ENCODE results near the gene SEPTIN2. TPM values are rescaled to one million over a fixed set of nuclear protein-coding genes. Genes with fewer than 3 reads are reported as not detected.

The SEPTIN2 gene
- total and polyA plus RNA-seq, 2 donors (not counting 3 experiments of a cell fraction or from before 2014, with no cell fraction given), result 427 to 512 TPM

- no peaks in the 10 kb centered on the region for H3K36me3 ChIP-seq (ENCODE audit: control insufficient read depth in 2 of 2, extremely low read depth in 1 of 2, insufficient read depth in 2 of 2, low read length in 2 of 2)
- no peak for DNase-seq (ENCODE audit: low read depth, low spot score)
- intact Hi-C loops (cut with micrococcal nuclease), result no loop called here
- H2AFZ ChIP-seq (ENCODE audit: low read depth, low read length), result no peak overlapping the region
- no peaks in the 10 kb centered on the region for H3K4me1 ChIP-seq (ENCODE audit: control insufficient read depth, extremely low read depth, insufficient read depth, low read length)
- ChIA-PET CTCF (interaction anchor here (1.4 kb wide), 1 partner anchor 15 kb away, joined by 3 read pairs; no protein-coding TSS in a partner anchor), POLR2A (no interaction called here)
- H3K4me3 ChIP-seq (replicated peaks in 1 of 3; ENCODE audit: insufficient read depth in 1 of 3, low read depth in 1 of 3, low read length in 3 of 3), result no peak overlapping the region
- peaks cover 90% of the 10 kb centered on the region for H3K79me2 ChIP-seq (ENCODE audit: control insufficient read depth, insufficient read depth, low read length)
- BruUV-seq (replicated peaks), result no TSS peak
- H3K9me3 ChIP-seq (replicated peaks; ENCODE audit: control insufficient read depth, insufficient read depth, low read length), result no peaks in the 10 kb centered on the region
- H3K9ac ChIP-seq (replicated peaks; ENCODE audit: extremely low read depth, insufficient read depth, low read length), result no peak overlapping the region
- no peak for FAIRE-seq
- no peak overlapping the region for H3K4me2 ChIP-seq (ENCODE audit: insufficient read depth, low read length)
- dilution Hi-C loops (cut with MboI; ENCODE audit: extremely low pct_ligation_motif_present, low sequenced_read_pairs), result no loop called here
- H4K20me1 ChIP-seq (replicated peaks; ENCODE audit: control insufficient read depth, extremely low read depth, insufficient read depth, low read length), result peaks cover 2% of the 10 kb centered on the region
- no peak overlapping the region for H3K27ac ChIP-seq (ENCODE audit: insufficient read depth, low read depth, low read length)
- no peak for TF ChIP-seq JUN (IDR thresholded peaks at IDR 0.05; ENCODE audit: borderline replicate concordance, insufficient read depth, insufficient read length, low read depth)
- TF ChIP-seq CTCF (IDR thresholded peaks at IDR 0.05; ENCODE audit: extremely low read depth in 1 of 2, insufficient read depth in 1 of 2, low read depth in 1 of 2, low read length in 2 of 2), result no peak
- TF ChIP-seq MYC (IDR thresholded peaks at IDR 0.05; ENCODE audit: low read depth, low read length), result no peak
- no peak for TF ChIP-seq MAX (IDR thresholded peaks at IDR 0.05; ENCODE audit: insufficient read depth, insufficient read length)
- no peak for TF ChIP-seq POLR2A (IDR thresholded peaks at IDR 0.05; ENCODE audit: low read depth, low read length)
- TF ChIP-seq POLR2AphosphoS5 (IDR thresholded peaks at IDR 0.05; ENCODE audit: insufficient read depth, low read depth, low read length), result no peak
- TF ChIP-seq FOS (IDR thresholded peaks at IDR 0.05; ENCODE audit: borderline replicate concordance, insufficient read depth, low read length), result no peak
- TF ChIP-seq GATA2 (IDR thresholded peaks at IDR 0.05; ENCODE audit: insufficient read depth, insufficient read length, low read depth, low read length), result no peak
- TF ChIP-seq EZH2 (IDR thresholded peaks at IDR 0.05; ENCODE audit: borderline replicate concordance, low read depth, low read length, severe bottlenecking), result no peak
- H3K9me1 ChIP-seq (replicated peaks; ENCODE audit: control insufficient read depth, extremely low read depth, insufficient read depth, low read length), result no peaks in the 10 kb centered on the region
- no peaks in the 10 kb centered on the region for H3K27me3 ChIP-seq (ENCODE audit: control insufficient read depth in 2 of 2, insufficient read depth in 2 of 2, low read length in 2 of 2)
Measured at GRCh38 chr2:241298673-241299072, 17.1 kb upstream of the SEPTIN2 start.
